GM19351 (cell line): ENCODE data around the gene RICTOR.
"Not testable (repeated sequence)": the region's sequence is repeated elsewhere in the genome, so short reads cannot be mapped to it uniquely, and the experiment has no call there.

Experiments
- ATAC-seq: cut with Tn5 transposase; IDR thresholded peaks from one replicate; pipeline ENCODE4 v1.9.1; 2021; ENCODE audit warnings: mild to moderate bottlenecking, moderate library complexity; ENCODE audit not compliant: unreplicated experiment

Gene RICTOR

DNA sequence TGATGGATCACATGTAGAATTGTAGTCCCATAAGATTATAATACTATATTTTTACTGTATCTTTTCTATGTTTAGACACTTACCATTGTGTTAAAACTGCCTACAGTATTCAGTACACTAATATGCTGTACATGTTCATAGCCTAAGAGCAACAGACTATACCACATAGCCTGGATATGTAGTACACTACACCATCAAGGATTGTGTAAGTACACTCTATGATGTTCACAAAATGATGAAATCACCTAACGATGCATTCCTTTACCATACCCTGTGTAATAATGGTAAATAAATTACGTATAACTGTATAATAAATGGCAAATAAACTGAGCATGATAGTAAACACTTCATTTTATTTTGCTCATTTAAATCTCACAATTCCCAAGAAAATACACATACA is 60.3 kb downstream of the RICTOR start:
- ATAC-seq: no peak

DNA sequence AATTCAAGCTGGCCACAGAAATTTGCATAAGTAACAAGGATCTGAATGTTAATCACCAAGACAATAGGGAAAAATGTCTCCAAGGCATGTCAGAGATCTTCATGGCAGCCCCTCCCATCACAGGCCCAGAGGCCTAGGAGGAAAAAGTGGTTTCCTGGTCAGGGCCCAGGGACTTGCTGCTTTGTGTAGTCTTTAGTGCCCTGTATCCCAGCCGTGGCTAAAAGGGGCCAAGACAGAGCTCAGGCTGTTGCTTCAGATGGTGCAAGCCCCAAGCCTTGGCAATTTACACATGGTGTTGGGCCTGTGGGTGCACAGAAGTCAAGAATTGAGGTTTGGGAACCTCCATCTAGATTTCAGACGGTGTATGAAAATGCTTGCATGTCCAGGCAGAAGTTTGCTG is 63.2 kb downstream of the RICTOR start:
- ATAC-seq: not testable (repeated sequence)

DNA sequence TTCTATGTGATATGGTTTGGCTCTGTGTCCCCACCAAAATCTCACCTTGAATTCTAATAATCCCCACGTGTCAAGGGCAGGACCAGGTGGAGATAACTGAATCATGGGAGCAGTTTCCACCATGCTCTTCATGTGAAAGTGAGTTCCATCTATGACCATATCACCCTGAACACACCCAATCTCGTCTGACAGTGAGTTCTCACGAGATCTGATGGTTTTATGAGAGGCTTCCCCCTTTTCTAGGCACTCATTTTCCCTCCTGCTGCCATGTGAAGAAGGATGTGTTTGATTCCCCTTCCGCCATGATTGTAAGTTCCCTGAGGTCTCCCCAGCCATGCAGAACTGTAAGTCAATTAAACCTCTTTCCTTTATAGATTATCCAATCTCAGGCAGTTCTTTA is 64.2 kb downstream of the RICTOR start:
- ATAC-seq: no peak

DNA sequence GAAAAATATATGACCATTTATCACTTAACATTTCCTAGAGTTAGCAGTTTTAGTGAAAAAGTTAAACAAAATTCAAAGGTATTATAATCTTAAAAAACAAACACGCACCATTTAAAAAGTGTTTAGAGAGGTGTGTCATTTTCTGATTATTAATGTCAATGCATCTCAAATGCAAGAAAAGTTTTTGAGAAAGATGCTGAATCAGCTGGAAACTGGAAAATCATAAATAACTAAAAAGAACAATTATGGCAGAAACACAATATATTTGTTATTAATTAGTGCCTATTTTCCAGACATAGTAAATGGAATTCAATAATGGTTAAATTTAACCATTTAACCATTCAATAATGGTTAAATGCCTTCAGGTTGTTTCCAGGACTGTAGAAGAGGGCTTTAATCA is 64.9 kb downstream of the RICTOR start:
- ATAC-seq: no peak

DNA sequence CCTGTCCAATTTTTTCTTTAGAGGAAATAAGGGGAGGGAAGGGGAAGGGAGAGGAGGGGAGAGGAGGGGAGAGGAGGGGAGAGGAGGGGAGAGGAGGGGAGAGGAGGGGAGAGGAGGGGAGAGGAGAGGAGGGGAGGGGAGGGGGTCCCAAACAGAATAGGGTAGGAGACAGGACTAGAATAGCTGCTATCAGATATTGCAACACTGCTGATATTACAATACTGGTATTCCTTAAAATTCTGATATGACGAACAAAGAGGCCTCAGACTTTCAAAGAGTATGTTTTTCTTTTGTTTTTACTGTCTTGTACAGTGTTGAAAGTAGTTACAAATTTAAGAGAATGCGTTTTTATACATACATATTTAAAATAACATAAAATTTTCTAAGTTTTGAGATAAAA is 67.5 kb downstream of the RICTOR start:
- ATAC-seq: no peak

DNA sequence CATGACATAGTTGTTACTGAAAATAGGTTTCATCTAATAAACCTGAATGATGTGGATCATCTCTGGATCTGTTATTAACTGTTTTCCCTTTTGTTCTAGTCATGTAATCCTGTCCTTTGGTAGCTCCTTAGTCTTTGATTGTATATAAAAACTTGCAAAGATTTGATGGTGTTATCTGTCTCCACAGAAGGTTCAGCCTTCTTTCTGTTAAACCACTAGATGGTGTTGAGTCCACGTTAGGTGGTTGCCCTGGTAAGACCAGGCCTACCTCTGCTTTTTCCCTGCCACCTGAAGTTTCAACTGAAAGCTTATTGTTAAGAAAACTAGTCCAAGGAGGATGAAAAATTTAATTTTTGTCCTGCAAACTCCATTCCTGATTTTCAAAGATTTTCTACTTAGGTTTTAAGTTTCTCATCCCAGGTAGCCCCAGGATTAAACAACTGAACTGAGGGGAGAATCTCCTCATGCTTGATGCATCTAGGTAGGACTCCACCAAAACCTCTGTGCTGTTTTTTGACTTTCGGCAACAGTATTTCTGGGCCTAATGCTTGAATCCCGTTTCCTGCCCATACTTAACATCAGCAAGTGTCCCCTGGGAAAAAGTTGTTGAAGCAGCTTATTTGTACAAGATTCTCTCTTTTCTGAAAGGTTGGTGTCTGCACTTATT is 68.5 kb downstream of the RICTOR start:
- no peak for ATAC-seq

DNA sequence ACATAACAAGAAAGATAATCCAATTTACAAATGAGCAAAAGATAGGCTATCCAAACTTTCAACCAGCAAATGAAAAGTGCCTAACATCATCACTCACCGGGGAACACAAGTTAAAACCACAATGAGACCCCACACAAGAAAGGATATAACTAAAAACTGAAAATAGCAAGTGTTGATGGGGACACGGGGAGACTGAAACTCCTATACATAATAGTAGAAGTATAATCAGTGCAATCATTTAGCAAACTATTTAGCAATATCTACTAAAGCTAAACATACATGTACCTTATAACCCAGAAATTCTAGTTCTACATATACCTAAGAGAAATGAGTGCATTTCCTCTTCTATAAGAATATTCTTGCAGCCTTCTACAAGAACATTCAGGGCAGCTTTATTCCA is 72.5 kb downstream of the RICTOR start:
- ATAC-seq: no peak

DNA sequence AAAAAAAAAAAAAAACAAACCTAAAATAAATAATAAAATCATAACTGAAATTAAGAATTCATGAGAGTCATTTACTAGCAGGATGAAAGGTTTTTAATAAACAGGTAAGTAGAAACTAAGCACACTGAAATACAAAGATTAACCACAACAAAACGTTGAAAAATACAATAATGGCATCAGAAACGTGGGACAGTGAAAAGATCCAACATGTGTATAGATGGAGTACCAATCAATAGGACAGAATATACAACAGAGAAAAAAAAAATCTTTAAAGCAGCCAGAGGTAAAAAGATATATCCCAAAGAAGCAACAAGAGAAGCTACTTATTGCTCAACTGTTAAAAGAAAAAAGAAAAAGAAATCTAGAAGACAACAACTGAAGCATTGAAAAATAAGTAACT is 75.2 kb downstream of the RICTOR start:
- ATAC-seq: no peak

DNA sequence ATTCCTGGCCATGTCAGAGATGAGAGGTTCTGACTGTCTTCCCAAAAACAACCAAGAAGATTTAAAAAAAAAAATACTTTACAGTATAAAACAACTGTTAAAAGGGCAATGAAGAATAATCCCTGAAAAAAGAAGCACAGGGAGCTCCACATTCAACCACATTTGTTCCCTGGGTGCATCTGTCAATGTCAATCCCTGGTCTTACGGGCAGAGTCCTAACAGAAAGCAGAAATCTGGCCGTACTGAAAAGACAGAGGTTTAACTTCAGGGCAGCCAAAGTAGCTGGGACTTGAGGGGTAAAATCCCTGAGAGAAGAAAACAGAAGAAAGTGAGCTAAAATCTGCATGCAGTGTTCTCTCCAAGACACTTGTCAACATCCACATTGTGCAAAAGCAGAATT is 76.6 kb downstream of the RICTOR start:
- no peak for ATAC-seq

DNA sequence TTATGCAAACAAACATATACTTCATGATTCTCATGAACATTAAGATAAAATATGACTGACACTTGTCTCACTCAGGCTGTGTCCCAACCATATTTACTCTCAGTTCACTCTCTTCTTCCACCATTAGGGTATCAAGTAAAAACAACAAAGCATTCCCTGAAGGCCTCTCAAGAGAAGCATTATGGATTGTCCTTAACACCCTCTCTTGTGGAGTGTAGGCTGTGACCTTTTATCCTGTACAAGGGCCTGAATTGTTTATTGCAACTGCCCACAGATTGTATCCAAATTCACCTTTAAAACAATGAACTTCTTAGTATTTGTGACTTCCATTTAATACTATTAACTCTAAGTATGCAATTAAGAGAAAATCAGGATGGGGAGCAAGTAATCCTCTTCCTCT is 78.1 kb downstream of the RICTOR start:
- ATAC-seq: no peak

DNA sequence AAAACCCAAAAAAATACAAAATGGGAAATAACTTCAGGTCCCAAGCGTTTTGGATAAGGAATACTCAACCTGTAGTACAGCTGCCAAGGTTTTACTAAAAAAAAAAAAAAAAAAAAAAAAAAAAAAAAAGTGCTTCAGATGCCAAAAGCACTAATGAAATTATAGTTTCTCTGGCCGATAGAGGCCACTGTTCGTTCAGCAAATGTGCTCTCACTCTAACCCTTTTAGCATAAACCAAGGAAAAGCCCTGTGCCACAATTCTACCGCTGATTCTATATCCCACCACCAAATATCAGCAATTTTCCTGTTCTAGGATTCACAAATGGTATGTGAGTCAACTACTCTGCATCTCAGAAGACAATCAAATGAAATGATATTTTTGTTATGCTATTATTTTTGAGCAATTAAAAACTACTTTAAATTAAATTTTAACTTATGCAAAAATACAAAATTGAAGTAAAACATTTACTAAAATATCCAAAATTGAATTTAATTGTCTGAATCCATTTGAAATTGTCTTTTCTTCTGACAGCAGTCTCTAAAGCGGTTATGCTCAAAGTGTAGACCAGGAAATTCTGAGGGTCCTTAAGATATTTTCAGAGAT is 79.8 kb downstream of the RICTOR start:
- ATAC-seq: no peak

DNA sequence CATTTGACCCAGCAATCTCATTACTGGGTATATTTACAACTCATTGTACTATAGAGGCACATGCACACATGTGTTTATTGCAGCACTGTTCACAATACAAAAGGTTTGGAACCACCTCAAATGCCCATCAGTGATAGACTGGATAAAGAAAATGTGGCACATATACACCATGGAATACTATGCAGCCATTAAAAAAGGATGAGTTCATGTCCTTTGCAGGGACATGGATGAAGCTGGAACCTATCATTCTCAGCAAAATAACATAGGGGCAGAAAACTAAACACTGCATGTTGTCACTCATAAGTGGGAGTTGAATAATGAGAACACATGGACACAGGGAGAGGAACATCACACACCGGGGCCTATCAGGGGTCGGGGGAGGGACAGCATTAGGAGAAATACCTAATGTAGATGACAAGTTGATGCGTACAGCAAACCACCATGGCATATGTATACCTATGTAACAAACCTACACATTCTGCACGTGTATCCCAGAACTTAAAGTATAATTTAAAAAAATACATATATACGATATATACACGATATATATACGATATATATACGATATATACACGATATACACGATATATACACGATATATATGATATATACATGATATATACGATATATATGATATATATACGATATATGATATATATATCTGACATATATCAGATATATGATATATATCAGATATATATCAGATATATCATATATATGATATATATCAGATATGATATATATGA is 84.1 kb downstream of the RICTOR start:
- ATAC-seq: not testable (repeated sequence)

DNA sequence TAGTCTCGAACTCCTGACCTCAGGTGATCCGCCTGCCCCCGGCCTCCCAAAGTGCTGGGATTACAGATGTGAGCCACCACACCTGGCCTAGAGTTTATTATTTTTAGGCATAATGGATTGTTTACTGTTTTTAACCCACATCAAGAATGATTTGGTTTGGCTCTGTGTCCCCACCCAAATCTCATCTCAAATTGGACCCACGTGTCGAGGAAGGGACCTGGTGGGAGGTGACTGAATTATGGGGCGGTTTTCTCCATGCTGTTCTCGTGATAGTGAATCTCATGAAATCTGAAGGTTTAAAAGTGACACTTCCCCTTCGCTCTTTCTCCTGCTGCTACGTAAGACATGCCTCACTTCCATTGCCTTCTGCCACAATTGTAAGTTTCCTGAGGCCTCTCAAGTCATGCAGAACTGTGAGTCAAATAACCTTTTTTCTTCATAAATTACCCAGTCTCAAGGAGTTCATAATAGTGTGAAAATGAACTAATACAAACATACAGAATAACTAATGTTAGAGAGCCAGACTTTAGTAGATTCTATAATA is 88.2 kb downstream of the RICTOR start:
- ATAC-seq: no peak

DNA sequence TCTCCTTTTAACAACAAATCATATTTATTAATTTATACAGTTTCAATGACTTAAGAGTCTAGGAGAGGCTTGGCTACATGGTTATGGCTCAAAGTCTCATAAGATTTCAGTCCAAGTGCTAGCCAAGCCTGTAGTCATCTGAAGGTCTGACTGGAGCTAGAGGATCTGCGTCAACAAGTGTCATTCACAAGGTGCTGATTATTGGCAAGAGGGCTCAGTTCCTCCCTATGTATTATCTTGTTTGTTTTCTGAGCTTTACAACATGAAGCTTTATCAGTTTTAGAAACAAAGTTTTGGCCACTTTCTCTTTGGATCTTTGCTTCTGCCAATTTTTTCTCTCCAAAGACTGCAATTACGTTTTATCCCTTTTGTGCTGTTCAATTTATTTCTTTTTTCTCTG is 94.7 kb downstream of the RICTOR start:
- no peak for ATAC-seq

DNA sequence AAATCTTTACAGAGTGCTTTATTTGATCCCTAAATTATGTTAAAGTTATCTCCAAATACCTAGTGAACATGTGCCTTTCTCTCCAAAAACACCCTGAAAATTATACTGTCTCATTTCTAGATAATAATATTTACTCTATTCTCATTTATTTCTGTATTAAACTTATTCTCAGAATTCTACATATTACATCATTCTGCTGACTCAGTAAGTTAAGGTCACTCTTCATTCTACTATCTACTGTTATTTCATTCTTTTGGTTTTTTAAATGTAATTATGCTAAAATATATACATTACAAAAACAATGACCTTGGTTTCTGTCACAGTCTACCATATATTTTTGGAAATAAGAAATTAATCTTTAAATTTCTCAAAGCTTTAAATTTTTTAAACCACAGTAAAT is 96.2 kb downstream of the RICTOR start:
- ATAC-seq: no peak

DNA sequence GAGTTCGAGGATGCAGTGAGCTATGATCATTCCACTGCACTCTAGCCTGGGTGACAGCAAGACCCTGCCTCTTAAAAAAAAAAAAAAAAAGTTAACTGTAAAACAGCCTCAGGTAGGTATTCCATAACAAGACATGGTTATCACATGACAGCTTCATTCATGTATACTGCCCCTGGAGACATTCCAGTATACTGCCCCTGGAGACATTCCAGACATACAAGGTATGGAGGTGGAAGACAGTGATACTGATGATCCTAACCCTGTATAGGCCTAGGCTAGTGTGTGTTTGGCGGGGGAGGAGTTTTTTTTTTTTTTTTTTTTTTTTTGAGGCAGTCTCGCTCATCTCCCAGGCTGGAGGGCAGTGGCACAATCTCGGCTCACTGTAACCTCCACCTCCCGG is 105.5 kb downstream of the RICTOR start:
- ATAC-seq: no peak

DNA sequence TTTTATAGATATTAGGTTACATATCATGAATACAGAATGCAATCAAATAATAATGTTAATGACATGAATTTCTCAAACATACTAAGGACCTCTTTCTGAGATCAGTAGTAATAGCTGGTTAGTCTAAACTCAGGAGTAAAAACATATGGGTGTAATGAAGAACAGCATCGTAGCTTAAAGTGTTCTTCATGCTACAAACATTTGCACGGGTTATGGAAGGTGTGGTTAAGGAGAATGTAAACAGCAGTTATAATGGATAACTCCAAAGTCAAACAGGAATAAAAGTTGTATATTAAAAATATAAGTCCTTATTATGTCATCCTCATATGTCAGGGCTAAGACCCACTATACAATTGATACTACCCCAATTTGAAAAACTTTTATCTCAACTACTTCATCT is 112.5 kb downstream of the RICTOR start:
- no peak for ATAC-seq

DNA sequence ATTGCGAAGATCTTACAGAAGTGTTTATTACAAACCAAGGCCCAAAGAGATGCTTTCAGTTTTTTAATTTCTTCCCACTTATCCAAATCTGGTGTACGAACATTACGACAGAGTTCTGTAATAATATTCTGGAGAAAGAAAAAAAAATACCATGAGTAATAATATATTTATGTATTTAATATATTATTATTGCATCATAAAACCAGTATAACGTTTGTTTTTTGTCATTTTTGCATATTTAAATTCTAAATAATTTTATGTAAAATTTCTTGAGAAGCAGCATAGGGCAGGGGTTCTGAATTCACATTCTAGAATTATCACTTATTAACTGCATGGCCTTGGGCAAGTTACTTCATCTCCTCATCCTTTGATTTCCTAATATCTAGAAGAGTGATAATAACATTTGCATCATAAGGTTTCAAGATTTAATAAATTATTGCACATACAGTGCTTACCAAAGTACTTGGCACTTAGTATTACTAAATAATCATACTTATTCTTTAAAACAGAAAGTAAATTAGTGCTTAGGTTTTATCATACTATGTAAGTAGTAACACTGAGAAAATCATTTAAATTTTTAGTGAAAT is 120.7 kb downstream of the RICTOR start:
- no peak for ATAC-seq

DNA sequence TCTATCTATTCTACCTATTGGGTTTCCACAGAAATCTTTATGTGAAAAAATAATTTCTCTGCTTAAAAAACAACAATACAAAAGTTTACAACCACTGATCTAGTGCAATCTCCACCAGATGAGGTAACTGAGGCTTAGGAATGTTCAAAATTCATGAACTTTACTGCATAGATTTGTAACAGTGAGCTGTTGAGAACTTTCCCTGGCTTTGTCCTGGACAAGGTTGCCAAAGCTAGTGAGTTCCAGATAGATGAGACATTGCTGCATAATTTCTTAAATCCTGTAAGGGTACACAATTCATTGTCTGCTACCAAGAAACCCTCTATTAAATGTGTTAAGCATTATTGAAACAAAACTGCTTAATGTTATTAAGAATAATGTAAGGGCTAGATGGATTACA is 125.7 kb downstream of the RICTOR start:
- ATAC-seq: no peak

DNA sequence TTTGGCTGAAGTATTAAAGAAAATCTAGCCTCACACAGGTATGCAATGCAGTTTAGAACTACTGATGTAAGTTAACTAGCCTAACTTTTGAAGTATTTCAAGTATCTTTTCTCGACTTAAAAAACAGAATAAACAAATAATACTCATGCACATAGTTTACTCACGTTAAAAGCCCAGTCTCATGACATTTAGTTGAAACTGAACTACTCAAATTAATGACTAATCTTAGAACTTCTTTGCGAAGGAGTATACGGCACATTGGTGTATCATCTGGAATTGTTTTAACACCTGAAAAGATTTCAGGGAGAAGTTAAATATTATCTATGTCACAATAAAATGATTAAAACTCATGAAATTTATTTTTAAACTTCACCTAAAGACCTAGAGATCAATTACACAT is 129.9 kb downstream of the RICTOR start:
- no peak for ATAC-seq

DNA sequence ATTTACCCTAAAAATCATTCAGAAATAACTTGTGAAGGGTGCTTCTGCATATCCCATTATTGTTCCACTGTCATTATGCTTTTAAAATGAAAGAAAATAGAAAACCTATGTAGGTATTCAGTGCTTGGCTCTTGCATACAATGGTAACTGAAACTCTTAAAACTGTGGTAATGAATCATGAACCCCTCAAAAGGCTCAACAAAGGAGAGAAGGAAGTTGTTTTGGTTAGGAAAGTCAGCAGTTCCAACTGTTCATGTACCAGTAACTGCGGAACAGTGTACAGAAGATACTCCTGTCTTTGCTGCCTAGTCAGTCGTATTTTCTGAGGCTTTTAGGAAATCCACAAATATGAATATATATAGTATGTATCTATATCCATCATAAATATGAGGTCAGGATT is 132.3 kb downstream of the RICTOR start:
- no peak for ATAC-seq
